Parathyroid adenoma (tissue), 2 donors: Measurements from ENCODE around the gene SGIP1.

Experiments
- H2AFZ ChIP-seq: fragments of 300-600 bp; sonication (generic); one replicate; pipeline ENCODE4 v1.7.0; 2017; ENCODE audit warnings: antibody characterized with exemption, mild to moderate bottlenecking
- H3K27ac ChIP-seq: fragments of 300-600 bp; sonication (generic); one replicate; pipeline ENCODE4 v1.7.0; 2017
- H3K27me3 ChIP-seq: fragments of 300-600 bp; sonication (generic); one replicate; pipeline ENCODE4 v1.7.0; 2017; ENCODE audit warnings: low read length; ENCODE audit not compliant: control insufficient read depth, insufficient read depth
- H3K36me3 ChIP-seq: fragments of 300-600 bp; sonication (generic); one replicate; pipeline ENCODE4 v1.7.0; 2017; ENCODE audit warnings: low read length; ENCODE audit not compliant: control insufficient read depth, insufficient read depth
- H3K4me1 ChIP-seq: fragments of 300-600 bp; sonication (generic); one replicate; pipeline ENCODE4 v1.7.0; 2017; ENCODE audit warnings: control low read depth
- H3K4me2 ChIP-seq: fragments of 300-600 bp; sonication (generic); one replicate; pipeline ENCODE4 v1.7.0; 2017; ENCODE audit warnings: low read length
- H3K4me3 ChIP-seq: fragments of 300-600 bp; sonication (generic); one replicate; pipeline ENCODE4 v1.7.0; 2017; ENCODE audit warnings: low read depth, low read length
- H3K79me2 ChIP-seq: fragments of 300-600 bp; sonication (generic); one replicate; pipeline ENCODE4 v1.7.0; 2017; ENCODE audit warnings: control low read depth
- H3K9ac ChIP-seq: fragments of 300-600 bp; sonication (generic); one replicate; pipeline ENCODE4 v1.7.0; 2017; ENCODE audit warnings: mild to moderate bottlenecking
- H3K9me3 ChIP-seq: fragments of 300-600 bp; sonication (generic); one replicate; pipeline ENCODE4 v1.7.0; 2017; ENCODE audit warnings: low read length; ENCODE audit not compliant: control insufficient read depth
- TF ChIP-seq, protein P1 (sequence below): fragments of 300-600 bp; sonication (generic); IDR thresholded peaks from one replicate; pipeline ENCODE4 v1.7.0; 2017; ENCODE audit warnings: antibody characterized with exemption, mild to moderate bottlenecking
- donor health status: primary hyperparathyroidism.

The SGIP1 gene

DNA sequence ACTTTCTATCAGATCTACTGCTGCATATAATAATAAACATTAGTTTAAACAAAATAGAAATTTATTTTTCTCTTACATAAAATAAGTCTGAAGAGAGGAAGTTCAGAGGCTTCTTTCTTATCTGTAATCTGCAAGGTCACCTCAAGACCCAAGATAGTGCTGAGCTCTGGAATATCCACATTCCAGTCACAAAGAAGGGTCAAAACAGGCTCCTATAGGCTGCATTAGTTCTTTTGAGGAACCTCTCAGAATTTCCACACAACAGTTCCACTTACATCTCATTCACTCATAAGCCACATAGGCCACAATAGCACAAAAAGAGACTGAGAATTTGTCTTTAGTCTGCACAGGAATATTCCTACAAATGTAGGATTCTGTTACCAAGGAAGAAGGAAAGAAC is 233.7 kb downstream of the SGIP1 start:
- Histone ChIP-seq H3K4me2 (peak overlapping the region; percentile 28), H3K36me3 (no peaks in the 10 kb centered on the region), H3K9me3 (no peaks in the 10 kb centered on the region), H3K9ac (no peak overlapping the region), H3K27me3 (no peaks in the 10 kb centered on the region), H2AFZ (no peak overlapping the region), H3K4me1 (no peaks in the 10 kb centered on the region), H3K79me2 (no peaks in the 10 kb centered on the region), H3K27ac (no peak overlapping the region), H3K4me3 (no peak overlapping the region)
- TF ChIP-seq, protein P1, sequence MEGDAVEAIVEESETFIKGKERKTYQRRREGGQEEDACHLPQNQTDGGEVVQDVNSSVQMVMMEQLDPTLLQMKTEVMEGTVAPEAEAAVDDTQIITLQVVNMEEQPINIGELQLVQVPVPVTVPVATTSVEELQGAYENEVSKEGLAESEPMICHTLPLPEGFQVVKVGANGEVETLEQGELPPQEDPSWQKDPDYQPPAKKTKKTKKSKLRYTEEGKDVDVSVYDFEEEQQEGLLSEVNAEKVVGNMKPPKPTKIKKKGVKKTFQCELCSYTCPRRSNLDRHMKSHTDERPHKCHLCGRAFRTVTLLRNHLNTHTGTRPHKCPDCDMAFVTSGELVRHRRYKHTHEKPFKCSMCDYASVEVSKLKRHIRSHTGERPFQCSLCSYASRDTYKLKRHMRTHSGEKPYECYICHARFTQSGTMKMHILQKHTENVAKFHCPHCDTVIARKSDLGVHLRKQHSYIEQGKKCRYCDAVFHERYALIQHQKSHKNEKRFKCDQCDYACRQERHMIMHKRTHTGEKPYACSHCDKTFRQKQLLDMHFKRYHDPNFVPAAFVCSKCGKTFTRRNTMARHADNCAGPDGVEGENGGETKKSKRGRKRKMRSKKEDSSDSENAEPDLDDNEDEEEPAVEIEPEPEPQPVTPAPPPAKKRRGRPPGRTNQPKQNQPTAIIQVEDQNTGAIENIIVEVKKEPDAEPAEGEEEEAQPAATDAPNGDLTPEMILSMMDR, result no peak

GRCh38 chr1:66768965-66769364 is 235.0 kb downstream of the SGIP1 start:
- no peak overlapping the region for H3K9ac ChIP-seq
- no peaks in the 10 kb centered on the region for H3K36me3 ChIP-seq
- no peak overlapping the region for H3K27ac ChIP-seq
- H2AFZ ChIP-seq, result no peak overlapping the region
- H3K79me2 ChIP-seq, result no peaks in the 10 kb centered on the region
- H3K27me3 ChIP-seq, result no peaks in the 10 kb centered on the region
- no peaks in the 10 kb centered on the region for H3K9me3 ChIP-seq
- H3K4me2 ChIP-seq, result no peak overlapping the region
- no peaks in the 10 kb centered on the region for H3K4me1 ChIP-seq
- H3K4me3 ChIP-seq, result no peak overlapping the region
- TF ChIP-seq, protein P1, result no peak

- Histone ChIP-seq H3K27me3 (no peaks in the 10 kb centered on the region), H3K36me3 (no peaks in the 10 kb centered on the region), H3K9ac (no peak overlapping the region), H3K4me3 (no peak overlapping the region), H3K4me1 (no peaks in the 10 kb centered on the region), H3K9me3 (no peaks in the 10 kb centered on the region), H3K79me2 (no peaks in the 10 kb centered on the region), H3K4me2 (no peak overlapping the region), H3K27ac (no peak overlapping the region), H2AFZ (no peak overlapping the region)
- TF ChIP-seq, protein P1, result no peak
Observed at GRCh38 chr1:66769512-66770229, 235.7 kb downstream of the SGIP1 start.

DNA sequence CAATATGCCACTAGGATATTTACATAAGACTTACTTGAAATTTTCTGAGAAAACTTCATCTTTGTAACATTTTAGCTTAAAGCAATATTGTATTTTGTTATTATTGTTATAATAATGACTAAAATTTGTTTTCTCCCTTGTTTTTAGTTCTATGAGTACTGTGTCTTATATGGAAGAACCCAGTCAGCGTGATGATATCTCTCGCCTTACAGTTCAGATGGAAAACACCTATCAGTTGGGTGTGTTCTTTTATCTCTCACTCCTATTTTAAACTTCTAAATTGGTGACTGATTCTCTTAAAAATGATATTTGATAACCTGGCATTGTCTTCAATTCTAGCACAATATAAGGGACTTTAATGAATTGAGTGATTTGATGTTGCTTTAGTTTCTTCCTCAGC is 236.3 kb downstream of the SGIP1 start:
- no peaks in the 10 kb centered on the region for H3K4me1 ChIP-seq
- TF ChIP-seq, protein P1, result no peak
- no peak overlapping the region for H3K27ac ChIP-seq
- H2AFZ ChIP-seq, result no peak overlapping the region
- no peaks in the 10 kb centered on the region for H3K79me2 ChIP-seq
- no peaks in the 10 kb centered on the region for H3K9me3 ChIP-seq
- no peaks in the 10 kb centered on the region for H3K36me3 ChIP-seq
- H3K4me2 ChIP-seq, result no peak overlapping the region
- H3K4me3 ChIP-seq, result no peak overlapping the region
- H3K27me3 ChIP-seq, result no peaks in the 10 kb centered on the region
- H3K9ac ChIP-seq, result no peak overlapping the region

GRCh38 chr1:66770694-66771093 is 236.7 kb downstream of the SGIP1 start:
- TF ChIP-seq, protein P1, result no peak
- Histone ChIP-seq H3K4me3 (no peak overlapping the region), H3K4me2 (no peak overlapping the region), H3K27me3 (no peaks in the 10 kb centered on the region), H3K9me3 (no peaks in the 10 kb centered on the region), H3K27ac (no peak overlapping the region), H3K36me3 (no peaks in the 10 kb centered on the region), H3K4me1 (no peaks in the 10 kb centered on the region), H3K79me2 (no peaks in the 10 kb centered on the region), H2AFZ (no peak overlapping the region), H3K9ac (no peak overlapping the region)
